WTC11 (cell line): ENCODE results near the gene BCL11B. TPM values are rescaled to one million over a fixed set of nuclear protein-coding genes. Genes with fewer than 3 reads are reported as not detected.

Source experiments
- ATAC-seq: fragments of 200-7000 bp; cut with Tn5 transposase; 2 replicates; pipeline ENCODE4 v1.10.0; 2021; ENCODE audit warnings: mild to moderate bottlenecking, moderate library complexity
- CTCF ChIA-PET: fragments of 300-600 bp; sonication (Branson Sonifier 250); formaldehyde crosslinking; loops from one replicate; lab custom pipeline; 2021; ENCODE audit warnings: antibody characterized with exemption; lab: Charles Lee
- POLR2A ChIA-PET: fragments of 350-600 bp; sonication (Branson Sonifier 250); formaldehyde crosslinking; loops from one replicate; lab custom pipeline; 2021; ENCODE audit warnings: antibody characterized with exemption; lab: Charles Lee
- DNase-seq: peaks from one replicate; pipeline ENCODE4 v3.0.0; 2021; ENCODE audit warnings: low spot score
- H3K27ac Mint-ChIP-seq: 2 replicates; pipeline ENCODE4 v1.8.0; 2021; ENCODE audit warnings: mixed read lengths
- H3K27me3 Mint-ChIP-seq: 2 replicates; pipeline ENCODE4 v1.8.0; 2021; ENCODE audit warnings: low read depth, mild to moderate bottlenecking, moderate library complexity, mixed read lengths
- H3K36me3 Mint-ChIP-seq: 2 replicates; pipeline ENCODE4 v1.8.0; 2021; ENCODE audit warnings: mixed read lengths
- H3K4me1 Mint-ChIP-seq: 2 replicates; pipeline ENCODE4 v1.8.0; 2022; ENCODE audit warnings: mixed read lengths
- H3K4me3 Mint-ChIP-seq: 2 replicates; pipeline ENCODE4 v1.8.0; 2021; ENCODE audit warnings: mild to moderate bottlenecking, moderate library complexity, mixed read lengths
- H3K9me3 Mint-ChIP-seq: 2 replicates; pipeline ENCODE4 v1.8.0; 2021; ENCODE audit warnings: mixed read lengths
- ATF2 ChIP-seq: sonication (generic); formaldehyde crosslinking; IDR thresholded peaks from 2 replicates; pipeline ENCODE4 v1.8.1; 2022; ENCODE audit warnings: low read depth, missing genetic modification reagents, borderline replicate concordance
- CBFB ChIP-seq: sonication (generic); formaldehyde crosslinking; IDR thresholded peaks from 2 replicates; pipeline ENCODE4 v1.8.1; 2022; ENCODE audit warnings: mild to moderate bottlenecking, low read depth, missing genetic modification reagents
- CREB1 ChIP-seq: sonication (generic); formaldehyde crosslinking; IDR thresholded peaks from 2 replicates; pipeline ENCODE4 v1.8.0; 2023; ENCODE audit warnings: mild to moderate bottlenecking, missing genetic modification reagents
- ETV6 ChIP-seq: sonication (generic); formaldehyde crosslinking; IDR thresholded peaks from 2 replicates; pipeline ENCODE4 v1.8.1; 2022; ENCODE audit warnings: mild to moderate bottlenecking, missing genetic modification reagents
- FOXP1 ChIP-seq: sonication (generic); formaldehyde crosslinking; IDR thresholded peaks from 2 replicates; pipeline ENCODE4 v1.8.0; 2022; ENCODE audit warnings: missing genetic modification reagents, mild to moderate bottlenecking, moderate library complexity, borderline replicate concordance
- HMGA2 ChIP-seq: fragments of 250-450 bp; sonication (Bioruptor Pico); IDR thresholded peaks from 2 replicates; pipeline ENCODE4 v1.4.0; 2021; ENCODE audit warnings: mild to moderate bottlenecking, moderate library complexity
- HMGXB4 ChIP-seq: sonication (generic); formaldehyde crosslinking; IDR thresholded peaks from 2 replicates; pipeline ENCODE4 v1.8.1; 2023; ENCODE audit warnings: mild to moderate bottlenecking, moderate library complexity, missing genetic modification reagents
- JAZF1 ChIP-seq: fragments of 250-450 bp; sonication (Bioruptor Pico); IDR thresholded peaks from 2 replicates; pipeline ENCODE4 v1.9.0; 2021; ENCODE audit warnings: moderate library complexity, mild to moderate bottlenecking, inconsistent platforms
- JUN ChIP-seq: sonication (generic); formaldehyde crosslinking; IDR thresholded peaks from 2 replicates; pipeline ENCODE4 v1.8.0; 2023; ENCODE audit warnings: mild to moderate bottlenecking, missing genetic modification reagents
- MAX ChIP-seq: sonication (generic); formaldehyde crosslinking; IDR thresholded peaks from 2 replicates; pipeline ENCODE4 v1.8.0; 2022; ENCODE audit warnings: mild to moderate bottlenecking, missing genetic modification reagents
- NFYB ChIP-seq: sonication (generic); formaldehyde crosslinking; conservative IDR thresholded peaks from 2 replicates; pipeline ENCODE4 v1.8.0; 2022; ENCODE audit warnings: low read depth, missing genetic modification reagents
- NR2C2 ChIP-seq: sonication (generic); formaldehyde crosslinking; IDR thresholded peaks from 2 replicates; pipeline ENCODE4 v1.8.0; 2022; ENCODE audit warnings: mild to moderate bottlenecking, missing genetic modification reagents
- NR3C1 ChIP-seq: sonication (generic); formaldehyde crosslinking; conservative IDR thresholded peaks from 2 replicates; pipeline ENCODE4 v1.8.1; 2023; ENCODE audit warnings: low read depth, mild to moderate bottlenecking, missing genetic modification reagents
- PREB ChIP-seq: sonication (generic); formaldehyde crosslinking; IDR thresholded peaks from 2 replicates; pipeline ENCODE4 v1.8.1; 2022; ENCODE audit warnings: mild to moderate bottlenecking, missing genetic modification reagents, moderate library complexity, borderline replicate concordance
- RELA ChIP-seq: sonication (generic); formaldehyde crosslinking; IDR thresholded peaks from 2 replicates; pipeline ENCODE4 v1.8.1; 2022; ENCODE audit warnings: missing genetic modification reagents, mild to moderate bottlenecking, borderline replicate concordance
- SMAD3 ChIP-seq: sonication (generic); formaldehyde crosslinking; IDR thresholded peaks from 2 replicates; pipeline ENCODE4 v1.8.0; 2022; ENCODE audit warnings: missing genetic modification reagents, mild to moderate bottlenecking, borderline replicate concordance
- TEAD4 ChIP-seq: sonication (generic); formaldehyde crosslinking; IDR thresholded peaks from 2 replicates; pipeline ENCODE4 v1.8.0; 2022; ENCODE audit warnings: mild to moderate bottlenecking, missing genetic modification reagents
- ZBTB43 ChIP-seq: sonication (generic); formaldehyde crosslinking; IDR thresholded peaks from 2 replicates; pipeline ENCODE4 v1.8.1; 2023; ENCODE audit warnings: mild to moderate bottlenecking, missing genetic modification reagents
- ZNF317 ChIP-seq: sonication (generic); formaldehyde crosslinking; IDR thresholded peaks from 2 replicates; pipeline ENCODE4 v1.8.1; 2023; ENCODE audit warnings: low read depth, mild to moderate bottlenecking, moderate library complexity, missing genetic modification reagents, borderline replicate concordance
- ZNF425 ChIP-seq: fragments of 250-450 bp; sonication (Bioruptor Pico); conservative IDR thresholded peaks from 2 replicates; pipeline ENCODE4 v1.9.0; 2021; ENCODE audit warnings: mild to moderate bottlenecking
- ZNF512 ChIP-seq: sonication (generic); formaldehyde crosslinking; IDR thresholded peaks from 2 replicates; pipeline ENCODE4 v1.8.1; 2022; ENCODE audit warnings: missing genetic modification reagents, borderline replicate concordance
- total RNA-seq: library from RNA; stranded (reverse); gene quantifications from 3 replicates; pipeline ENCODE4 v1.2.3, GENCODE V29; 2021

BCL11B gene
- total RNA-seq, 1 experiment from 2014 or later = 9.1 TPM

- TF ChIP-seq FOXP1 (CRISPR knock-in tag) (no peak), JUN (CRISPR knock-in tag) (no peak), CREB1 (CRISPR knock-in tag) (no peak), TEAD4 (CRISPR knock-in tag) (no peak)
- TF ChIP-seq, all 79 proteins: peak for 0
These were observed 8.2 kb upstream of the BCL11B start (continued) for GRCh38 chr14:99280066-99280731.

- ATAC-seq = no peak
- DNase-seq = no peak
- no peaks in the 10 kb centered on the region for H3K36me3 Mint-ChIP-seq
- no peak for TF ChIP-seq PREB (CRISPR knock-in tag)
- no peak for TF ChIP-seq RELA (CRISPR knock-in tag)
- no peak for TF ChIP-seq JAZF1 (CRISPR knock-in tag)
- no peak for TF ChIP-seq NFYB (CRISPR knock-in tag)
- no peak for TF ChIP-seq ATF2 (CRISPR knock-in tag)
- no peak for TF ChIP-seq HMGXB4 (CRISPR knock-in tag)
- TF ChIP-seq NR2C2 (CRISPR knock-in tag) = no peak
- TF ChIP-seq NR3C1 (CRISPR knock-in tag) = no peak
- TF ChIP-seq CREB1 (CRISPR knock-in tag) = no peak
- no peak for TF ChIP-seq SMAD3 (CRISPR knock-in tag)
- no peak overlapping the region for H3K27ac Mint-ChIP-seq
- no peaks in the 10 kb centered on the region for H3K9me3 Mint-ChIP-seq
- ChIA-PET CTCF (interaction anchor here (0.8 to 5.2 kb wide), 2 partner anchors 41 to 114 kb away, joined by 3 to 26 read pairs; no protein-coding TSS in a partner anchor), POLR2A (no interaction called here)
- no peak overlapping the region for H3K4me3 Mint-ChIP-seq
- peaks cover 40% of the 10 kb centered on the region for H3K4me1 Mint-ChIP-seq
- H3K27me3 Mint-ChIP-seq = no peaks in the 10 kb centered on the region; the same call in 1 of the 2 replicates
These were observed 6.8 kb upstream of the BCL11B start for GRCh38 chr14:99278836-99279235.

- Mint-ChIP-seq H3K27me3 (no peaks in the 10 kb centered on the region; the same call in 1 of the 2 replicates), H3K27ac (no peak overlapping the region), H3K36me3 (no peaks in the 10 kb centered on the region), H3K4me3 (no peak overlapping the region), H3K9me3 (no peaks in the 10 kb centered on the region), H3K4me1 (peaks cover 40% of the 10 kb centered on the region)
- CTCF ChIA-PET = interaction anchor here (0.7 to 5.2 kb wide), 8 partner anchors 10 to 138 kb away, joined by 3 to 26 read pairs (median 4); no protein-coding TSS in a partner anchor
- POLR2A ChIA-PET = no interaction called here
- ATAC-seq (no peak), DNase-seq (no peak)
- TF ChIP-seq ETV6 (no peak), ZBTB43 (CRISPR knock-in tag) (no peak), CBFB (CRISPR knock-in tag) (no peak), NR3C1 (CRISPR knock-in tag) (no peak), HMGA2 (CRISPR knock-in tag) (no peak), MAX (no peak), ZNF512 (CRISPR knock-in tag) (no peak), ZNF425 (no peak), ZNF317 (CRISPR knock-in tag) (no peak)
These were observed 5.5 kb upstream of the BCL11B start for GRCh38 chr14:99277530-99277929.
